HG02852 (cell line): ENCODE data around the gene SP1.
"Not testable (repeated sequence)": the region's sequence is repeated elsewhere in the genome, so short reads cannot be mapped to it uniquely, and the experiment has no call there.

Experiments used
- ATAC-seq: cut with Tn5 transposase; IDR thresholded peaks from one replicate; pipeline ENCODE4 v1.9.1; 2021; ENCODE audit warnings: mild to moderate bottlenecking, moderate library complexity; ENCODE audit not compliant: unreplicated experiment

The SP1 gene

GRCh38 chr12:53444593-53445325 lies 64.8 kb downstream of the SP1 start:
- ATAC-seq: not testable (repeated sequence)

- ATAC-seq: no peak
These were observed 71.0 kb downstream of the SP1 start for GRCh38 chr12:53450936-53451335.

- ATAC-seq: peak; percentile 94
These were observed 71.7 kb downstream of the SP1 start, which contains the start of gene PCBP2 for GRCh38 chr12:53451661-53452158. Gene PCBP2, plus strand, starts transcription at chr12:53452102. Its CDS starts 2,699 bp downstream, at chr12:53454801.

GRCh38 chr12:53452159-53453077 lies 72.4 kb downstream of the SP1 start:
- peak; percentile 37 for ATAC-seq

- no peak for ATAC-seq
These were observed 74.1 kb downstream of the SP1 start for GRCh38 chr12:53453953-53454640.

- ATAC-seq: no peak
These were observed 74.7 kb downstream of the SP1 start for GRCh38 chr12:53454707-53455106.

GRCh38 chr12:53456654-53457366 lies 76.8 kb downstream of the SP1 start:
- no peak for ATAC-seq

- ATAC-seq: no peak
These were observed 79.1 kb downstream of the SP1 start for GRCh38 chr12:53459097-53459496.

- ATAC-seq: no peak
These were observed 81.1 kb downstream of the SP1 start for GRCh38 chr12:53461059-53461458.

- no peak for ATAC-seq
These were observed 81.6 kb downstream of the SP1 start for GRCh38 chr12:53461591-53461990.

- no peak for ATAC-seq
These were observed 83.0 kb downstream of the SP1 start for GRCh38 chr12:53462935-53463334.

- no peak for ATAC-seq
These were observed 84.0 kb downstream of the SP1 start for GRCh38 chr12:53463802-53464560.

- ATAC-seq: no peak
These were observed 84.9 kb downstream of the SP1 start for GRCh38 chr12:53464685-53465418.

- ATAC-seq: no peak
These were observed 85.7 kb downstream of the SP1 start for GRCh38 chr12:53465679-53466078.
